HG03469 (cell line): ENCODE data around the gene TLE6.
"Not testable (repeated sequence)": the region's sequence is repeated elsewhere in the genome, so short reads cannot be mapped to it uniquely, and the experiment has no call there.

Source experiments
- ATAC-seq: cut with Tn5 transposase; IDR thresholded peaks from one replicate; pipeline ENCODE4 v1.9.1; 2021; ENCODE audit warnings: mild to moderate bottlenecking, moderate library complexity, moderate number of reproducible peaks; ENCODE audit not compliant: unreplicated experiment

Gene TLE6

DNA sequence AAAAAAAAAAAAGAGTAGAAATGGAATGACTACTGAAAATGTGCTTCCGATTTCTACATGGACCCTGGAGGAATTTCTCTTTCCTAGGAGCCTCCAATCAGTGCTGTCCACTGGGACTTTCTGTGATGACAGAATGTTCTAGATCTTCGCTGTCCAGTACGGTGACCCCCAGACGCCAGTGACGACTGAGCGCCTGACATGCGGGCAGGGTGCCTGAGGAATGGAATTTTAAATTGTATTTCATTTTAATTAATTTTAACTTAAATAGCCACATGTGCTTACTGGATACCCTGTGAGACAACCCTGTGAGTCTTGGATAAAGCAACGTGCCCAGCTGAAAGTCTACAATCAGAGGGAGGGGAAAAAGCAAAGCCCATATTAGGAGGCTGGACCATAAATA is 4.1 kb upstream of the TLE6 start:
- no peak for ATAC-seq

DNA sequence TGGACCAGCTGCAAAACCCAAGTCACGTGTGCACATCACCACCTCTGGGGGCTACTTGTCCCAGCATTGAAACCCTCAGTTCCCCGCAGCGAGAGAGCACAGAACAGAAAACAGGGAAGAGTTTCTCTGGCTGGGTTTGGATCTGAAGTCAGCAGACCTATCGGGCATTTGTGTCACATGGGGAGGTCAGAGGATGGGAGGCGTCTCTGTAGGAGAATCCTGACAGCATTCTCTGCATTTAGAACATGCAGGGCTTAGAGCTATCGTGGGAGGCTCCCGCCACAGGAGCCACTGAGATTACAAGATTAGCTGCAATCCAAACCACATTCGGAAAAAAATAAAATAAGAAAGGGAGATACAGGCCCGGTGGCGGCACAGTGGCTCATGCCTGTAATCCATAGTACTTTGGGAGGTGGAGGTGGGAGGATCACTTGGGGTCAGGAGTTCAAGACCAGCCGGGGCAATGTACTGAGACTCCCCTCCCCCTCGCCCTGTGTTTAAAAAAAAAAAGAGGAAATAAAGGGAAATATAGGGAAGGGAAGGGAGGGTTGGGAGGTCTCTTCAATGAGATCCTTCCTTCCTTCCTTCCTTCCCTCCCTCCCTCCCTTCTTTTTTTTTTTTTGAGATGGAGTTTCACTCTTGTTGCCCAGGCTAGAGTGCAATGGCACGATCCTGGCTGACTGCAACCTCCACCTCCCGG is 2.9 kb upstream of the TLE6 start:
- ATAC-seq = no peak

DNA sequence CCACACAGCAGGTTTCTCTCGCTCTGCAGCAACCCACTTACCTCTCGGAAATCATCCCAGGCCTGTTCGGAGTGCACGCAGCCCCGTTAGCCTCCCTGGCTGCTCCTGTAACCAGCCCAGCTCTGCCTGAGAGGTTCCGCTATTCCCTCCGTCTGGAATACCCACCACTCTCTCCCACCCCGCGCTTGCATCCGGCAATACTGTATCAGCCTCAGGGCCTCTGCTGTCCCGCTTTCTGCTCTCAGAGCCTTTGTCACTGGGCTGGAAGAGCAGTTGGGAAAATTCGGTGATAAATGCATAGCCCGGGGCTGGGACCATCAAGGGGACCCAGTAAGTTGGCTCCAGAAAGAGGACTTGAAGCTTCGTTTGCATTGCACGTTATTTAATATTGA is 759 bp upstream of the TLE6 start:
- no peak for ATAC-seq

GRCh38 chr19:2977746-2978138 is 378 bp downstream of the TLE6 start:
- ATAC-seq = no peak

- no peak for ATAC-seq
These were observed 903 bp downstream of the TLE6 start for GRCh38 chr19:2978166-2978767.

GRCh38 chr19:2978772-2979171 is 1.4 kb downstream of the TLE6 start:
- ATAC-seq = no peak

- ATAC-seq = no peak
These were observed 4.5 kb downstream of the TLE6 start for GRCh38 chr19:2981898-2982297.

GRCh38 chr19:2982561-2982960 is 5.2 kb downstream of the TLE6 start:
- no peak for ATAC-seq

GRCh38 chr19:2982983-2983350 is 5.6 kb downstream of the TLE6 start:
- no peak for ATAC-seq

- no peak for ATAC-seq
These were observed 6.2 kb downstream of the TLE6 start for GRCh38 chr19:2983351-2984214.

DNA sequence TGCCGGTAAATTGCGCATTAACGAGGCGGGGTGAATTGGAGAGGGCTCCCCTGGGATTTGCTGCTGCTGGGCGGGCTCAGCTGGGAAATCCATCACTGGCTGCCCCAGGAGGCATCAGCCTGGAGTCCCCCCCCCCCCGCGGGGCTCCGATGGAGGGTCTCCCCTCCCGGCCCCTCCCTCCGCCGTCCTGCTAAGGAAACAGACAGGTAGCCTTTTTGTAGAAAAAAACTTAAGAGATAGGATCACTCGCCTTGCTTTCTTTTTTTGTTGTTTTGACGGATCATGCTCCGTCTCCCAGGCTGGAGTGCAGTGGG is 6.8 kb downstream of the TLE6 start:
- no peak for ATAC-seq

DNA sequence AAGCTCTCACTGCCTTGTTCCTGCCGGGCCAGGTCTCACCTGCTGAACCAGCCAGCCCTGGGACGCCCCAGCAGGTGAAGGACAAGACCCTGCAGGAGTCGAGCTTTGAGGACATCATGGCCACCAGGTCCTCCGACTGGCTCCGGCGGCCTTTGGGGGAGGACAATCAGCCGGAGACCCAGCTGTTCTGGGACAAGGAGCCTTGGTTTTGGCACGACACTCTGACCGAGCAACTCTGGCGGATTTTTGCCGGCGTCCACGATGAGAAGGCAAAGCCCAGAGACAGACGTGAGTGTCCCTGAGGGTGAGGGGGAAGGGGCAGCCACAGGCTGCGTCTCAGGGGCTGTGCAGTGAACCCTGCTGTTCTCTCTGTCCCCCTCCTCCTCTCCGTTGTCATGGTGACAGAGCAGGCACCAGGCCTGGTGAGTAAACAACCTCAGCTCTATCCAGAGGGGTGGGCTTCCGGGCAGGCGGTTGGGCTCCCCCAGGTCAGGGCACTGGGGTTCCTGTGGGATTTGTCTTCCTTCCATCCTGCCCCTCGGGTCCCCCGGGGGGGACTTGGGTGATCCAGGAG is 9.7 kb downstream of the TLE6 start:
- no peak for ATAC-seq

DNA sequence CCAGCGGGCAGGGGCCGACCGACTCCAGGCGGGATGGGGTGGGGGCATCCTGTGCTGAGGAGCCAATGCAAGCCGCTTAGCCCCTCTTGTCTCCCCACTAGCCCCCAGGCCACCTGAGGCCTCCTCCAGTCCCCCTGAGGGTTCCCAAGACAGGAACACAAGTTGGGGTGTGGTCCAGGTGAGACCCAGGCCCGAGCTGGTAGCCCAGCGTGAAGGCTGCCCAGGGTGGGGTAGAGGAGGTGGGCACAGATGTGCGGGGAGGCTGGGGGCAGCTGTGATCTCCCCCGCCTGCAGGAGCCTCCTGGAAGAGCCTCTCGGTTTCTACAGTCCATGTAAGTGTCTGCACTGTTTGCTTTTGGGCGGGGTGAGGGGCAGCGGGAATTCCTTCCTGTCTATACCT is 10.4 kb downstream of the TLE6 start:
- ATAC-seq = no peak

GRCh38 chr19:2988568-2988967 is 11.2 kb downstream of the TLE6 start:
- no peak for ATAC-seq

DNA sequence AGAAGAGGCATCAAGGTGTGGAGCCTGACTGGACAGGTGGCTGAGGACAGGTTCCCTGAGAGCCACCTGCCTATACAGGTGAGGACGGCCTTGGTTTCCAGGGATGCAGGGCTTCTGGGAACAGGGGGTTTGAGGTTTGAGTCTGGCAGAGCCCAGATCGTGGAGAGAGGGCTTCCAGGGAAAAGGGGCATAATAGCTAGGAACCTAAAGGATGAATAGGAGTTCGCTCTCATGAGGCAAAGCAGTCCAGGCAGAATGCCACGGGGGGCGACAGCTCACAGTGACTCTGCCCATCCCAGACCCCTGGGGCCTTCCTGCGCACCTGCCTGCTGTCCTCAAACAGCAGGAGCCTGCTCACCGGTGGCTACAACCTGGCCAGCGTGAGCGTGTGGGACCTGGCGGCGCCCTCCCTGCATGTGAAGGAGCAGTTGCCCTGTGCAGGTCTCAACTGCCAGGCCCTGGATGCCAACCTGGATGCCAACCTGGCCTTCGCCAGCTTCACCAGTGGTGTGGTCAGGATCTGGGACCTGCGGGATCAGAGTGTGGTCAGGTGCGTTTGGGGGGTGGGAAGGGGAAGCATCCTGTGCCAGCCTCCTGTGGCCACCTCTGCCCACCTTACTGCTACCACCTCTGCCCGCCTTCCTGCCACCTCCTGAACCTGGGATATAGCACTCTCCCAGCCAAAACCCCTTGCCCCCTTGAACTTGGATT is 12.0 kb downstream of the TLE6 start:
- no peak for ATAC-seq

- not testable (repeated sequence) for ATAC-seq
These were observed 15.0 kb downstream of the TLE6 start for GRCh38 chr19:2992333-2992732.

GRCh38 chr19:2992958-2993357 is 15.6 kb downstream of the TLE6 start:
- no peak for ATAC-seq

GRCh38 chr19:2993579-2993978 is 16.2 kb downstream of the TLE6 start:
- ATAC-seq = no peak

DNA sequence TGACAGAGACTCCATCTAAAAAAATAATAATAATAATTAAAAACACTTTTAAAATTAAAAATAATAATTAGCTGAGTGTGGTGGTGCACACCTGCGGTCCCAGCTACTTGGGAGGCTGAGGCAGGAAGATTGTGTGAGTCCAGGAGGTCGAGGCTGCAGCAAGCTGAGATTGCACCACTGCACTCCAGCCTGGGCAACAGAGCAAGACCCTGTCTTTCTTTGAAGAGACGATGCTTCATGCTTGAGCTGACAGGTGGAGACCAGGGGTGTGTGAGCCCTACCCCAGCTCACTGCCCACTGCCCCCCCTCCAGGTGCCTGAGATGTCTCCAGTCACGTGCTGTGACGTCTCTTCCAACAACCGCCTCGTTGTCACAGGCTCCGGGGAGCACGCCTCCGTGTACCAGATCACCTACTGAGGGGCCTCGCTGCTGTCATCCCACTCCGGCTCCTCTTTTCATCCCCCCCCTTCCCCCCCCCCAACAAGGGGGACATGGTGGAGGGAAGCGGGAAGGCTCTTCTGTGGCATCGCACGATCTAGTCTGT is 17.3 kb downstream of the TLE6 start:
- no peak for ATAC-seq

- ATAC-seq = no peak
These were observed 20.4 kb downstream of the TLE6 start for GRCh38 chr19:2997720-2998119.

DNA sequence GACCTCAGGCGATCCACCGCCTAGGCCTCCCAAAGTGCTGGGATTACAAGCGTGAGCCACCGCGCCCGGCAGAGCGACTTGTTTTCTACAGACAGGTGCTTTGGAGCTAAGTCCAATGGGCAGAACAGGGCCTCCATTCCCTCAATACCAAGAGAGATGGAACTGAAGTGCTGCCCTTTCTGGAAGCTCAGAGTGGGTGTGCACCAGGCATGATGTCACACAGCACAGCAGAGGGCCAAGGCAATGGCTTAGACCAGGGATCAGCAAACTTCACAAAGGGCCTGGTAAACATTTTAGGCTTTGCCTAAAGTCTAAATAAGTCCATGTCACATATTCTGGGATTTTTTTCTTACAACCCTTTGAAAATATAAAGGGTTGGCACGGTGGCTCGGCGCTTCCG is 21.3 kb downstream of the TLE6 start:
- ATAC-seq = no peak
